Stimulated activated CD8-positive, alpha-beta memory T cell treated with anti-CD3 and anti-CD28 coated beads, Interleukin-12 subunit alpha, Interleukin-12 subunit beta, amount 100 ng/mL, for 4 hours (primary cell): ENCODE results near the gene EYS.
"Not testable (repeated sequence)": the region's sequence is repeated elsewhere in the genome, so short reads cannot be mapped to it uniquely, and the experiment has no call there.

ENCODE experiments used
- DNase-seq: peaks from one replicate; pipeline ENCODE4 v3.0.0-alpha.2; 2020; ENCODE audit warnings: low read depth

EYS gene

DNA sequence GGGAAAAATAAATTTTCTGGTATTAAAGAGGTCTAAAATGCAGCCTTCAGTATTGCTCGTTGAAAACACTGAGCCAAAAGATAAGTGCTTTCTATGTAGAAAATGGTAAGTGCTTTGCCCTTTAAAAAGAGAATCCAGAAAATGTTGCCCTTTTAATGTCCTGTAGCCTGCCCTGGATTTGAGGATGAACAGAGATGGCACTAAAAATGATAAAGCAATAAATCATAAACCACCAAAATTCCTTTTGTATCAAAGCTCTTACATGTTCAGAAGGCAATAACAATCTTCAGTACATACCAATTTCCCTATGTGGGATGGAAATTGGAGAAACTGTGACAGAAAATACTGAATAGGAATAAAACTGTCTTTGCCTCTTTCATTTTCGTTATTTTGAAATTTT is 1665.7 kb downstream of the EYS start:
- no peak for DNase-seq

DNA sequence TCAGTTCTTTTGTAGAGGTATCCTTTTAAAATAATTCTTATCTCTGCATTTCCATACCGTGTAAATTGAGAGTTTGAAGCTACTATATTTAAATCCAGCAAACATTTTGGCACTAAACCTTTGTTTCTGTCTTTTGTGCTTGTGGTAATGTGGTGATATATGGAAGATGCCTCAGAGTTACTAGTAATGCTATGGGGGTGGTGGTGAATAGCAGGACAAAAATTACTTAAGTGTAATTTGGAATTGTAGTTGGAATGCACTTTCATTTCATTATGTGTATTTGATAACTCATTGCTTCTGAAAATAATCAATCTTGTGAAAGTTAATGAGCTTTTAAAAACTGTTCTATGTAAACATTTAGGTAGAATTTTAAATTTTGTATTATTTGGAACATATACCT is 1666.9 kb downstream of the EYS start:
- DNase-seq = no peak

DNA sequence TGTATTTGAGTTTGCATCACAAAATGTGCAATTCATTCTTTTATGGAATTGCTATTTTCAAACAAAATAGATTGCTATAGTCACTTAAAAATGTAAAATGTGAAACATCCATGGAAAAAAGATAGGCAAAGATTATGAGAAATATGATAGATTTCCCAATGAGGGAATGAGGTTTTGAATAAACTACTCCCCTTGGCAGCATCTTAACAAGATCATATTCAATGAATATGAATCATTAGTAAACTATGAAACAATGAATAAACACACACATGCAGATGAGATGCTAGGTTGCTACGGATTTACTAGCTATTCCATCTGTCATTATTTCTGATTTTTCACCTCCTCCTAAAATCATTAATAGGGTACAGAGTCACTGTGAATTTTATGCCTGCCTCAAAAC is 1669.6 kb downstream of the EYS start:
- no peak for DNase-seq

DNA sequence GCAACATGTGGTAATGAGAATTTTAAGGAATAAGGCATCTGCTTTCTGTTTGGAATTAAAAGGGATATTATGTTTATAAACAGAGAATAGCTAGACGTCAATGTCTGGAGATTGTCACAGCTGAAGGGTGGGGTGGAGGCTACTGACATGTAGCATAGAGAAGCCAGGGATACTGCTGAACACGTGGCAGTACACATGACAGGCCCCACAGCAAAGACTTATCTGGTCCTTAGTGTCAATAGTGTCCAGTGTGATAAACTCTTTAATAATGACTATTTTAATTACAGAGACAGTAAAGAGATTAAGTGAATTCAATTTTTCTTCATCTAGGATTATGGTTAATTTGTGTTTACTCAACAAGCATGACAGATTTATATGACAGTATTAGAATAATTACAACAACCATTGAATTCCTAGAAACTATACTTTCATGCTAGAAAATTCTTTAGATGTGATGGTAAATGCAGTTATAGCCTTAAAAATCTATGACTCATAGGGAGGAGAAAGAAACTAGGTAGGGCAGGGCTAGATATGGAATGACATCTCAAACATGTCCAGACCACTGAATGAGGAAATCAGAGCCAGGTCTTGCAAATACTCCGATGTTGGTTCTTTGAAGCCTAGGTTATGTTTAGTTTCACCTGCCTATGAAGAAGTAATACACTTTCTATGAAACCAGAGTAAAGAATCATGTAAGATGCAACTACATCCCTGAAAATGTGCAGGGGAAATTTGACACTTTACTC is 1671.9 kb downstream of the EYS start:
- DNase-seq = no peak

DNA sequence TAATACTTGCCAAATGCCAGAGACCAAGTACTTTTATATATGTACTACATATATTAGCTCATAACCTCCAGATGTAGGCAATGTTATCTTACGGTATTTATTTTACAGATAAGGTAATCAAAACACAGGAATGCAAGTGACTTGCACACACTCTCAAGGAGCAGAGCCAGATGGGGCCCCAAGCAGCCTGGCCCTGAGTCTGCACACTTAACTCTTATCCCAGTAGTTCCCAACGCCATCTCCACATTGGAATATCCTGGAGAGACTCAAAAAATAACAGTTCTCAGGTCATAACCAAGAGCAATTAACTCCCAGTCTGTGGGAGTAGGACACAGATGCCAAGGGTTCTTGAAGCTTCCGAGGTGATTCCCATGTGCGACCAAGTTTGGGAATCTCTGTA is 1672.7 kb downstream of the EYS start:
- DNase-seq = no peak

DNA sequence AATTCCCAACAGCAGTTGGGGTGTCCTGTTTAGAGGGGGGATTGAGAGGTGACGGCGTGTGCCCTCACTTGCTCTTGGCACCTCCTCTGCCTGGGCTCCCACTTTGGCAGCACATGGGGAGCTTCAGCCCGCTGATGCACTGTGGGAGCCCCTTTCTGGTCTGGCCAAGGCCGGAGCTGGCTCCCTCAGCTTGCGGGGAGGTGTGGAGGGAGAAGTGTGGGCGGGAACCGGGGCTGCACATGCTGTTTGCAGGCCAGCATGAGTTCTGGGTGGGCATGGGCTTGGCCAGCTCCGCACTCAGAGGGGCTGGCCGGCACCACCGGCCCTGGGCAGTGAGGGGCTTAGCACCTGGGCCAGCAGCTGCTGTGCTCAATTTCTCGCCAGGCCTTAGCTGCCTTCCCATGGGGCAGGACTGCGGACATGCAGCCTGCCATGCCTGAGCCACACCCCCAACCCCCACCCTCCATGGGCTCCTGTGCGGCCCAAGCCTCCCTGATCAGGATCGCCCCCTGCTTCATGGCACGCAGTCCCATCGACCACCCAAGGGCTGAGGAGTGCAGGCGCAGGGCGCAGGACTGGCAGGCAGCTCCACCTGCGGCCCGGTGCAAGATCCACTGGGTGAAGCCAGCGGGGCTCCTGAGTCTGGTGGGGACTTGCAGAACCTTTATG is 1675.9 kb downstream of the EYS start:
- DNase-seq = not testable (repeated sequence)

DNA sequence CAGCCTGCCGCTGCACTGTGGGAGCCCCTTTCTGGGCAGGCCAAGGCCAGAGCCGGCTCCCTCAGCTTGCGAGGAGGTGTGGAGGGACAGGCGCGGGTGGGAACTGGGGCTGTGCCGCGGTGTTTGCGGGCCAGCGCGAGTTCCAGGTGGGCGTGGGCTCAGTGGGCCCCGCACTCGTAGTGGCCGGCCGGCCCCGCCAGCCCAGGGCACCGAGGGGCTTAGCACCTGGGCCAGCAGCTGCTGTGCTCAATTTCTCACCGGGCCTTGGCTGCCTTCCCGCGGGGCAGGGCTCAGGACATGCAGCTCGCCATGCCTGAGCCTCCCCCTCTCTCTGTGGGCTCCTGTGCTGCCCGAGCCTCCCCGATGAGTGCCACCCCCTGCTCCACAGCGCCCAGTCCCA is 1683.3 kb downstream of the EYS start:
- no peak for DNase-seq

DNA sequence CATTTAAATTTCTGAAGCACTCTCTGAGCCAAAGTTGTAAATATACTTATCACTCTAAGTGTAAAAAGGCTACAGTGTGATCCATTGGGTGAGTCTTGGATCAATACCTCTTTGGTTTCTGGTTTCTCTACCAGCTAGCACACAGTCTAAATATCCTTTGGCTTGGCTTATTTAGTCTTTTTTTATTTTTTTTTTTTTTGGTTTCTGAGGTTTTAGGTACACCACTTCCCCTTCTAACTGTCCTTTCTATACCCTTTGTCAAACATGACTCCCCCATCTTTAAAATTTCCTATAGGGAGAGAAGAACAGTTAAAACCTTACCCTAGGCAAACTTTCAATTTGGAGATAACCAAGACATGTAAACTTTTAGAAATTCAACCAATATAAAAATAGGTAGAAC is 1692.4 kb downstream of the EYS start:
- DNase-seq = no peak

DNA sequence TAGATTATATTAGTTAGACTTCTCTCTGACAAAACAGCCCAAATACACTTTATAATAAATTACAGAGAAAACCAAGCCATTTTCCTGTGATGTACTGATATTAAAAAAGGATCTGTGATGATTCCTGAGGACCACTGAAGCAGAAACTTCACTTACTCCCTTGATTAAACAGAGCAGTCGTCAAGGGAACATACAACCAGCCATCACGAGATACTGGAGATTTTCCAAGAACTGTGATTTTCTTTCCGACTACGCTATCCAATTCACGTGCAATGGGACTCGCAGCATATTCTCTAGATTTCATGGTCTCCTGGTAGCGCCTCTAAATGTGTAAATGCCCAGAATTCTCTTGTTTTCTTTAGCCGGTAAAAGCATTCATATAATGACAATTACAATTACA is 1694.0 kb downstream of the EYS start:
- no peak for DNase-seq

DNA sequence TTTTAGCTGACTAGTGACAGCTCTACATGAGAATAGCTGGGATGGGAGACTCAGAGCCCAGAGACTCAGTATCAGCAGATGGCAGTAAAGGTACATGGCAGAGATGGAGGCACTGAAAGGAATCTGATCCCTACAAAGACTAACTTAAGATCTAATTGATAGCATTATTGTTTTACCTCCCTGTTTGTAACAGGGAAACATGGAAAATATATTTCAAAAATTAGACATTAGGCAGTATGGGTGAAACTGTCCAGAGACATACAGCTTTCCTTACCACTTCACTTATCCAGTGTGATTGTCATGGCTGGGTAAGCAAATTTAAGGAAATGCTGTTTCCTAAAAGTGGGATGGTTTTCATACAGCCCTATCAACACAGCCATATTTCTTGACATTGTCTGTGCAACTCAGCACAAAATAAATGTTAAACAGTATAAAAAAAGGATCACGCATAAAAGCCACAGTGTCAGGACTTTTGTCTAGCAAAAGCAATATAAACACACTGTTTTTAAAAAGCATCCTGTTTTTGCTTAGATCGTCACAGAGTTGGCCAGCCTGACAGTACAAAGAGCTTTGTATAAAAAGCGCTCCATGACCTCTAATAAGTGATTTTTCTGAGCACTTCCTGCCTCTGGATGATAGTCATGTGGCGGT is 1694.5 kb downstream of the EYS start:
- no peak for DNase-seq

DNA sequence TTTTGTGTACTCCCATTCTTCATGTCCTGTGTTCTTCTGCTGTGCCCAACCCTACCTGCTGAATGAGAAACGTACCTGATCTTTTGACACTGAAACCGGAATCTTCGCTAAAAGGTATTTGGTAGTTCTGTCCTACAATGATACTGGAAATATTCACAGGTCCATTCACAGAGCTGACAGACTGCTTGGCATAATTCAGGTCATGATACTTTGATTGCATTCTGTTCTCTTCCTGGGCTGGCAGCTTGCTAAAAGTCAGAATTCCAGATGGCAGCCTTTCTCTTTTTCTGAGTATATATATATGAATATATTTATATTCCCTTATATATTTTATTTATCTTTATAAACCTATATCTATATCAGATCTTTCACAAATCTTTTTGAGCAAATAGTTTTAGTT is 1696.4 kb downstream of the EYS start:
- no peak for DNase-seq

DNA sequence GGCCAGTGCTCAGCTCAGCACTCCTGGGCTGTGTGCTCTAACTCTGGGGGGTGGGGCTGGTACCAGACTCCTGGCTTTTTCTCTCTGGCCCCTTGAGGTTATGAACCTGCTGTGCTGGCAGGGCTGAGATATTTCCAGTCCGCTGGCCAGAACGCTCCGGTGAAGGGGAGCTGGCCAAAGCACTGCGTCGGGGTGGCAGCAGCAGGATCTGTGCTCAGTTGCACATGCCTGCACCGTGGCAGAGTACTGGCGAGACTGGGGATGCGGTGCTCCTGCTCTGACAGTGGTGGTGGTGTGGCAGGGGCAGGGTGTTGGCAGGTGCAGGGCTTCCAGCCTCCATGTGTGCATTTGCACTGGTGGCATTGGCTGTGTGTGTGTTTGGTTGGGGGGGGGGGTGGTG is 1697.0 kb downstream of the EYS start:
- no peak for DNase-seq

DNA sequence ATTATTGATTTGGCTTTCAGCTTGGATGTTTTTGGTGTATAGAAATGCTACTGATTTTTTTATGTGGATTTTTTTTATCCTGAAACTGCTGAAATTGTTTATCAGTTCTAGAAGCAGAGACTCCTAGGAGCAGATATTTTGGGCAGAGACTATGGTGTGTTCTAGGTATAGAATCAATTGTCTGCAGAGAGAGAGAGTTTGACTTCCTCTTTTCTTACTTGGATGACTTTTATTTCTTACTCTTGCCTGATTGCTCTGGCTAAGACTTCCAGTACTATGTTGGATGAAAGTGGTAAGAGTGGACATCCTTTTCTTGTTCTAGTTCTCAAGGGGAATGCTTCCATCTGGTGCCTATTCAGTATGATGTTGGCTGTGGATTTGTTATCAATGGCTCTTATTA is 1700.8 kb downstream of the EYS start:
- no peak for DNase-seq

DNA sequence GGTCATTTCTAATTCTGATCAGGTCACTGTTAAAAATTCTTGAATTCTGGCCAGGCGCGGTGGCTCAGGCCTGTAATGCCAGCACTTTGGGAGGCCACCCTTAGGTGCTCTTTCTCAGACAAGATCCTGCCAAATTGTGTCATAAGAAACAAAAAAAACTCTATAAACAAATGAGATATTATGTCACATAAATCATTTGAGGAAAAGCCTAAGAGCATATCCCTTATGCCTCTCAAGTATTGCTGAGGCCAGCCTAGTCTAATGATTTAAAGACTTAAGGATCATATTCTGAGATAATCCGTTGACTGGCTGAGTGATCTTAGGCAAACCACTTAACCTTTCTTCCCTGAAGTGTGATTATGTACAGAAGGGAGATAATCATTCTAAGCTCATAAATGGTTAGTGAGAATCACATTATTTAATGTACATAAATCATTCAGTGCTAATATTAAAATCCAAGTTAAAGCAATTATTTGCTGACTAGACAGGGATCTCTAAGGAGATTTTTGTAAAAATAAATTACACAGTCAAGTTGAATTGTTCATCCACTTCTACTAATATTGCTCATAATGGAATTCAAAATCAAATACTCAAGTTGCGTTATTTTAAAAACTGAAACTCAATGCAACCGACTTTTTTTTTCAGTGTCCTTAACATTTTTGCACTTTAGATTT is 1706.1 kb downstream of the EYS start:
- DNase-seq = no peak

DNA sequence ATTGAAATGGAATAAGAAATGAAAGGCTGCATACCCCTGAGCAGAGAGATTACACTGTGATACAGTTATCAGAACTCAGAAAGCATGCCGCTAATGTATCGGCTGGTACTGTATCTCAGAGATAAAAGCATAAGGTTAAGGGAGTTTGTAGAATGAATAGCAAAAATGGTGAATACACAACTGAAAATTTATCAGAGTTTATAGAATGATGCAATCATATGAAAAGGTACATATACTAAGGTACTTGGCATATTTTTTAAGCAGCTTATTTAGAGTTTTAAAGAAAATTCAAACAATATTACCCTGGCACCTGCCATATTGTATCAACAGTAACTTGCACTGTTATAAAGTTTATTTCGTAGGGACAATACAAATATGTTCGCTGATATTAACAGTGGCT is 1707.4 kb downstream of the EYS start:
- DNase-seq = no peak

DNA sequence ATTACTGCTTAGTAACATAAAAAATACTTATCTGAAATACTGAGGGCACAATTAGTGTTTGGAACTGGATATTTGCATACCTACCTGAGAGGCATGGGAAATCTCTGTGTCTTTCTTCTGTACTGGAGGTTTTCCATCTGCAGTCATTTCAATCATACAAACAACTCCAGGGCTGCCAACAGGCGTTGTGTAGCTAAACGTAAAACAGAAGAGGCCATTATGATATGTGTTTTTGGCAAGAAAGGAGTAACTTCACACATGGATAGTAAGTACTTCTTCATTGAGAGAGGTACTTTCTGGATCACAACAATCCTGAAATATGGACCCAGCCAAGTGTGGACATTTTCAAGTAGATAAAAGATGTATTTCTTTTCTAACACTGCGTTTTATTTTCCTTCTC is 1708.0 kb downstream of the EYS start:
- DNase-seq = no peak

DNA sequence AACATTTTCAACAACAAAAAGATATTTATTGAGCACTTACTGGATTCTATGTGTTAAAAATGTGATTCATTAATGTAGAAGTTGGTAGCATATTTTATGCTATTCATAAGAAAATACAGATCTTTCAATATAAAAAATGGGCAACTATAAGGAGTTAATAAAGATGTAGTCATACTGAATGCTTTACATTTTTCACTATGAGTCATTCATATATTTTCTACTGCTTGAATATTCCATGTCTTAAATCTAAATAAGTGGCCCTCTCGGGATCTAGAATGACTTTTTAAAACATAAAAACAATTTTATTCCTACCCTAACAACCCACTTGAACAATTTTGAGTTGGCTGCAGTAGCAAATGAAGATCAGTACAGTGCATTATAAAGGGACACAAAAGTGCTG is 1709.3 kb downstream of the EYS start:
- DNase-seq = no peak

DNA sequence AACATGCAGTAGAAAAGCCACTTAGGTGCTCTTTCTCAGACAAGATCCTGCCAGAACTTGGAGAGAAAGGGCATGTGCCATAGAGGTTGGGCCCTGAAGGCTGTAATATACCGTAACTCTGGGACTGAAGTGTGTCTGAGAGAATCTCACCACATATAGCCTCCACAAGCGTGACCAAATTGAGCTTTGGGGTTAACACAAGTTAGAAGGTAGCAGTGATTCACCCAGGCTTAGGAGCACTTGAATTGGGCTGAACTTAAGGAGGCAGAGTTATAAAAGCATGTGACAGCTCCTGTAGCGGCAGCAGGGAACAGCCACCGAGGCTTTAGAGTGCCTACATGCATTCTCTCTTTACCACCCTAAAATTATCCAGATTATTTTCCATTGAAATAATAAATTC is 1709.8 kb downstream of the EYS start:
- no peak for DNase-seq

DNA sequence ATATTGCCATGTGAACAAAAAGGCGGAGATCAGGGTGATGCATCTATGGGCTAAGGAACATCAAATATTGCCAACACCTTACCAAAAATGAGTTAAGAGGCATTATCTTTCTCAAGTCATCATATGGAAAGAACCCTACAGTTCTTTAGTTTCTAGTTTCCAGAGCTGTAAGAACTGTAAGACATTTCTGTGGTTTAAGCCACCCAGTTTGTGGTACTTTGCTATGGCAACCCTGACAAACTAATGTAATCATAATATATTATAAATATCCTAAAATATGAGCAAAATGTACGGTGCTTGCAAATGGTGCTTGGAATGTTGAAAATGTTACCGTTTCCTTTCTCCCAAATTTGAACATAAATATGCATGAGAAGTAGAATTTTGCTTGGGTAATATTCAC is 1721.8 kb downstream of the EYS start:
- DNase-seq = no peak

DNA sequence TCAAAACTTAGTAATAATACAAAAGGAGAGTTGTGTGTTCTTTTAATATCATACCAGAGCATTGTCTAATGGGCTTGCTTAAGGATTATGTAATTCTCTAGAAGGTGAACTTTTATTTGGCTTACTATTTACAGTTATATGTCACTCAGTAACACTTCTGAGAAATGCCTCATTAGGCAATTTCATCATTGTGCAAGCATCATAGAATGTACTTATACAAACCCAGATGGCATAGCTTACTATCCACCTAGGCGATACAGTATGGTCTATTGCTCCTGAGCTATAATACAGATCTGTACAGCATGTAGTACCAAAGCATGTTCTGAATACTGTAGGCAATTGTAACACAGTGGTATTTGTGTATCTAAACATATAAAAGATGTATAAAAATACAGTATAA is 1731.3 kb downstream of the EYS start:
- DNase-seq = no peak

DNA sequence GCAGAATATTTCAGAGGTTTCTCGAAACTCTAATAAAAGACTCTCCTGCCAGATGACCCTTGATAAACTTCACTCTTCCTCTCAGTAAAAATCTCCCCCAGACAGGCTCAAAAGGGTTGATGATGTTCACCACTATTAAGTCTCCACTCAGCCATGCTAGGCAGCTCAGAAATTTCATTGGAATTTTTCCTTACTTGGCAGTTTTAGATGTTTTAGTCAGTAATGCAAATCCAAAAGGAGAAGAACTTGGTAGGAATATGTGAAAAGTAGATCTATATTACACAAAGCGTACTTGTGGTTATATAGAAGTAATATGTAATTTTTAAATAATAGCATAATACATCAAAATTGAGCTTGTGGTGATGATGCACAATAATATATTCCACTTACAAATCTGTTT is 1738.4 kb downstream of the EYS start:
- no peak for DNase-seq

DNA sequence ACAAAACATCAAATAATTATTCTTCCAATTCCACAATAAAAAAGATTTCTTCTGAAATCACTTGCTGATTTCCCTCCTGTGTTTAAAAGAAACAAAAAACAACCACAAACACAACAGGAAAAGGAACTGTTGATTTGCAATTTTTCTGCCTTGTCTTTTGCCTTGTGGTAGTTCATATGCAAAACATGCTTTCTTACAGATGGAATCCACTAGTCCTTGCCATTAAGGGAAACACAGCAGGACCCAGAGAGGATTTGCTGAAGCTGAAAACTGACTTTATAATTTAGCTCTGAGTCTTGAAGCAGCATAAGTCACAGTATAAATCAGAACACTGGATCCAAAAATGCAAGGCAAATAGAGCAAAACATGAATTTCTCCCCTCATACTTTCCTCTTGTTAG is 1742.7 kb downstream of the EYS start:
- DNase-seq = no peak

DNA sequence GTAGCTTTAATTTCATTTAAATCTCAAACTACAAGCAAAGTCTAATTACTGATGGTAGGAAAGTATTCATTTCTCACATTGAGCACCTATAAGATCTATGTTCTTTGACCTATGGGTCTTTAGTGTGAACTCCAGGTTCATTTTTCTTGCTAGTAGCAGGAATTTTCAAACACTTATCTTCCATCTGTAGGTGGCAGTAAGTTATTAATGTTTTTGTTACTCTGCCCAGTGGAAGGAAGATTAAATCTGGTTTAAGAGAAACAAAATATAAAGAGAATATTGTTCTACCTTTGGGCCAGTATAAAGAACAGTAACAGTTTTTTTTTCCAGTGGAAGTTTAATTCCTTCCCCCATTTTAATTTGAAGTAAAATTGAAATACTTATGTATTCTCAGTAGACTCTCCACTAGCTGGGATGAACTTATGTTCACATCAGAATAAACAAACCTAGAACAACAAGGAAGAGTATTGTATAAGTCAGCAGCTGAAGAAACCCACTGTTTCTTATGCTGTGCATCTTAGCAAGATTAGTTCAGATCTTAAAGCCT is 1743.2 kb downstream of the EYS start:
- DNase-seq = no peak
